HCT116 (cell line): ENCODE data around the gene URB1. TPM values are rescaled to one million over a fixed set of nuclear protein-coding genes. Genes with fewer than 3 reads are reported as not detected.

ENCODE experiments used
- ATAC-seq: fragments of 200-7000 bp; cut with Tn5 transposase; 2 replicates; pipeline ENCODE4 v1.9.1; 2020; ENCODE audit warnings: mild to moderate bottlenecking, moderate library complexity
- BruUV-seq: library from RNA; stranded (reverse); fragments of 400-500 nt; replicated peaks from 2 replicates; lab custom pipeline; 2021; lab: Mats Ljungman, UMichigan
- CTCF ChIA-PET: fragments of 300-600 bp; sonication (Branson Sonifier 250); formaldehyde crosslinking; loops from one replicate; lab custom pipeline; 2021; ENCODE audit warnings: antibody characterized with exemption; lab: Charles Lee
- POLR2A ChIA-PET: fragments of 300-600, 350-600 bp; sonication (Branson Sonifier 250); formaldehyde crosslinking; loops from one replicate; lab custom pipeline; 2021; ENCODE audit warnings: antibody characterized with exemption; lab: Charles Lee
- RAD21 ChIA-PET, 2 experiments: fragments of 300-600 bp; sonication (Branson Sonifier 250); formaldehyde crosslinking; loops; one replicate each; lab custom pipeline; 2023; ENCODE audit warnings: low total read pairs in 2 of 2; ENCODE audit not compliant: uncharacterized antibody in 2 of 2, unreplicated experiment in 2 of 2, low non-redundant PET in 1 of 2; lab: Charles Lee
- DNase-seq: peaks from one replicate; pipeline ENCODE4 v3.0.0-alpha.2; 2010; ENCODE audit warnings: low read depth, low spot score
- H2AFZ ChIP-seq: fragments of 200-600 bp; shearing (Covaris generic), sonication (generic); 2 replicates; pipeline ENCODE4 v1.6.1; 2017; ENCODE audit warnings: low read depth, mixed run types, mixed read lengths, antibody characterized with exemption, low read length; ENCODE audit not compliant: poor library complexity, severe bottlenecking
- H3K27ac ChIP-seq: 2 replicates; pipeline ENCODE4 v1.5.1; 2012; ENCODE audit warnings: low read depth, low read length
- H3K27me3 ChIP-seq: fragments of 200-600 bp; sonication (generic); 2 replicates; pipeline ENCODE4 v1.6.1; 2016; ENCODE audit warnings: mixed run types, low read length, mixed read lengths; ENCODE audit not compliant: insufficient read depth
- H3K36me3 ChIP-seq, 2 experiments: fragments of 200-500 bp in 1 of 2; fragments of 200-600 bp in 1 of 2; sonication (Bioruptor generic) in 1 of 2; sonication (generic) in 1 of 2; 2 replicates each; pipeline versions ENCODE4 v1.5.1 to v1.6.1; 2014 to 2016; ENCODE audit warnings: low read length in 2 of 2, inconsistent platforms in 1 of 2, mixed read lengths in 1 of 2, mixed run types in 1 of 2; ENCODE audit not compliant: insufficient read depth in 2 of 2, control insufficient read depth in 1 of 2
- H3K4me1 ChIP-seq, 2 experiments: fragments of 200-600 bp in 1 of 2; sonication (generic) in 1 of 2; 2 replicates each; pipeline versions ENCODE4 v1.5.1 to v1.6.1; 2012 to 2017; ENCODE audit warnings: low read length in 2 of 2, inconsistent platforms in 1 of 2, mild to moderate bottlenecking in 1 of 2, mixed read lengths in 1 of 2, mixed run types in 1 of 2, moderate library complexity in 1 of 2; ENCODE audit not compliant: insufficient read depth in 2 of 2, control insufficient read depth in 1 of 2
- H3K4me2 ChIP-seq: fragments of 200-600 bp; sonication (generic); 2 replicates; pipeline ENCODE4 v1.6.1; 2017; ENCODE audit warnings: mixed run types, low read length, mixed read lengths
- H3K4me3 ChIP-seq, 2 experiments: fragments of 200-600 bp in 1 of 2; sonication (generic) in 1 of 2; replicated peaks in 1 of 2; 2 replicates each; pipeline ENCODE4 v1.5.1; 2011 to 2016; ENCODE audit warnings: low read length in 2 of 2, control low read depth in 1 of 2, low read depth in 1 of 2, mild to moderate bottlenecking in 1 of 2, mixed read lengths in 1 of 2, mixed run types in 1 of 2
- H3K79me2 ChIP-seq: fragments of 200-600 bp; sonication (generic); 2 replicates; pipeline ENCODE4 v1.6.1; 2017; ENCODE audit warnings: mild to moderate bottlenecking, mixed run types, low read length, moderate library complexity, mixed read lengths; ENCODE audit not compliant: insufficient read depth
- H3K9ac ChIP-seq: fragments of 200-600 bp; sonication (generic); 2 replicates; pipeline ENCODE4 v1.6.1; 2016; ENCODE audit warnings: low read length, mixed read lengths
- H3K9me2 ChIP-seq: fragments of 200-600 bp; sonication (generic), shearing (Covaris generic); 2 replicates; pipeline ENCODE4 v1.6.1; 2017; ENCODE audit warnings: mixed run types, mild to moderate bottlenecking, moderate library complexity; ENCODE audit not compliant: insufficient read depth
- H3K9me3 ChIP-seq, 2 experiments: fragments of 200-500 bp in 1 of 2; fragments of 200-600 bp in 1 of 2; sonication (Bioruptor generic) in 1 of 2; sonication (generic) in 1 of 2; 2 replicates each; pipeline ENCODE4 v1.6.1; 2014 to 2017; ENCODE audit warnings: low read length in 2 of 2, mixed read lengths in 2 of 2, inconsistent platforms in 1 of 2, low read depth in 1 of 2, mild to moderate bottlenecking in 1 of 2, mixed run types in 1 of 2, moderate library complexity in 1 of 2; ENCODE audit not compliant: control insufficient read depth in 1 of 2, insufficient read depth in 1 of 2
- H4K20me1 ChIP-seq: fragments of 200-600 bp; sonication (generic), shearing (Covaris generic); 2 replicates; pipeline ENCODE4 v1.6.1; 2017; ENCODE audit warnings: mixed run types, mild to moderate bottlenecking, moderate library complexity; ENCODE audit not compliant: insufficient read depth
- ATF3 ChIP-seq: IDR thresholded peaks from 2 replicates; pipeline ENCODE4 v1.6.1; 2012
- CBX3 ChIP-seq: IDR thresholded peaks from 2 replicates; pipeline ENCODE4 v1.6.1; 2012; ENCODE audit warnings: low read depth
- EGR1 ChIP-seq: IDR thresholded peaks from 2 replicates; pipeline ENCODE4 v1.6.1; 2012; ENCODE audit warnings: low read depth
- ELF1 ChIP-seq: IDR thresholded peaks from 2 replicates; pipeline ENCODE4 v1.6.1; 2012; ENCODE audit warnings: low read depth, borderline replicate concordance
- FOSL1 ChIP-seq: IDR thresholded peaks from 2 replicates; pipeline ENCODE4 v1.6.1; 2012; ENCODE audit warnings: low read depth
- JUND ChIP-seq: IDR thresholded peaks from 2 replicates; pipeline ENCODE4 v1.6.1; 2012
- MAX ChIP-seq: IDR thresholded peaks from 2 replicates; pipeline ENCODE4 v1.6.1; 2012
- POLR2AphosphoS5 ChIP-seq: IDR thresholded peaks from 2 replicates; pipeline ENCODE4 v1.6.1; 2011; ENCODE audit warnings: mild to moderate bottlenecking, low read depth, low read length, moderate library complexity
- SIN3A ChIP-seq: IDR thresholded peaks from 2 replicates; pipeline ENCODE4 v1.6.1; 2012; ENCODE audit warnings: low read depth
- SRF ChIP-seq: IDR thresholded peaks from 2 replicates; pipeline ENCODE4 v1.6.1; 2012; ENCODE audit warnings: low read depth
- TCF7L2 ChIP-seq: IDR thresholded peaks from 2 replicates; pipeline ENCODE4 v1.7.0; 2011; ENCODE audit warnings: borderline replicate concordance, inconsistent platforms; ENCODE audit not compliant: insufficient read depth, insufficient read length; ENCODE audit errors: extremely low read depth
- ZBTB33 ChIP-seq: IDR thresholded peaks from 2 replicates; pipeline ENCODE4 v1.6.1; 2011; ENCODE audit warnings: mild to moderate bottlenecking, low read length, moderate library complexity; ENCODE audit not compliant: insufficient replicate concordance; ENCODE audit errors: extremely low read depth
- ZNF274 ChIP-seq: fragments of 200-500 bp; sonication (Bioruptor generic); IDR thresholded peaks from 2 replicates; pipeline ENCODE4 v1.6.1; 2014; ENCODE audit warnings: mild to moderate bottlenecking, low read depth, low read length, inconsistent platforms
- intact Hi-C: fragments of 100-400 bp; cut with micrococcal nuclease; formaldehyde crosslinking; loops from 2 replicates; pipeline ENCODE4 v1.10.0; 2022
- total RNA-seq: library from RNA; stranded (reverse); gene quantifications from one replicate; pipeline ENCODE4 v1.2.1, GENCODE V29; 2021; ENCODE audit not compliant: unreplicated experiment

Gene URB1
- total RNA-seq, 1 experiment from 2014 or later = 28.3 TPM

GRCh38 chr21:32321480-32321879 lies 71.3 kb downstream of the URB1 start:
- Histone ChIP-seq H3K79me2 (peaks cover 19% of the 10 kb centered on the region; the same call in 1 of the 2 replicates), H2AFZ (no peak overlapping the region), H3K4me3 (no peak overlapping the region), H3K27ac (no peak overlapping the region), H3K4me2 (no peak overlapping the region), H3K9me3 (no peaks in the 10 kb centered on the region), H3K27me3 (no peaks in the 10 kb centered on the region), H3K9me2 (no peaks in the 10 kb centered on the region), H3K9ac (no peak overlapping the region), H3K36me3 (peaks cover 69 to 93% of the 10 kb centered on the region in 2 experiments), H3K4me1 (no peaks in the 10 kb centered on the region), H4K20me1 (no peaks in the 10 kb centered on the region)
- ChIA-PET POLR2A (no interaction called here), RAD21 (no interaction called here), CTCF (no interaction called here)
- ATAC-seq = no peak
- no peak for DNase-seq
- TF ChIP-seq POLR2AphosphoS5 = no peak
- TF ChIP-seq MAX = no peak
- no peak for TF ChIP-seq ELF1
- TF ChIP-seq JUND = no peak
- no peak for TF ChIP-seq SRF
- intact Hi-C loops = no loop called here
- BruUV-seq = no TSS peak

GRCh38 chr21:32320726-32321125 lies 72.1 kb downstream of the URB1 start:
- no peak overlapping the region for H3K27ac ChIP-seq
- H3K79me2 ChIP-seq = peaks cover 18% of the 10 kb centered on the region; the same call in 1 of the 2 replicates
- intact Hi-C loops = no loop called here
- no peaks in the 10 kb centered on the region for H4K20me1 ChIP-seq
- H3K4me1 ChIP-seq = no peaks in the 10 kb centered on the region
- no peak overlapping the region for H3K9ac ChIP-seq
- no TSS peak for BruUV-seq
- ATAC-seq (no peak), DNase-seq (no peak)
- H3K36me3 ChIP-seq = peaks cover 70 to 91% of the 10 kb centered on the region in 2 experiments
- POLR2A ChIA-PET = no interaction called here
- H3K9me2 ChIP-seq = no peaks in the 10 kb centered on the region
- no peaks in the 10 kb centered on the region for H3K9me3 ChIP-seq
- CTCF ChIA-PET = no interaction called here
- no peaks in the 10 kb centered on the region for H3K27me3 ChIP-seq
- no peak overlapping the region for H3K4me2 ChIP-seq
- no peak overlapping the region for H2AFZ ChIP-seq
- RAD21 ChIA-PET = no interaction called here
- TF ChIP-seq ZBTB33 (no peak), ELF1 (no peak), ZNF274 (no peak), CBX3 (no peak), TCF7L2 (no peak), EGR1 (no peak), SRF (no peak), ATF3 (no peak), JUND (no peak), FOSL1 (no peak), MAX (no peak), POLR2AphosphoS5 (no peak), SIN3A (no peak)
- H3K4me3 ChIP-seq = no peak overlapping the region
